H9 (cell line): ENCODE data around the gene DCHS2. TPM values are rescaled to one million over a fixed set of nuclear protein-coding genes. Genes with fewer than 3 reads are reported as not detected.

Source experiments
- DNase-seq: peaks from one replicate; pipeline ENCODE4 v3.0.0-alpha.2; 2017
- H2AFZ ChIP-seq: one replicate; pipeline ENCODE4 v1.6.1; 2013; ENCODE audit warnings: mild to moderate bottlenecking, low read length, control low read depth, moderate library complexity
- H2AK5ac ChIP-seq: 2 replicates; pipeline ENCODE4 v1.6.1; 2013; ENCODE audit warnings: low read length, control low read depth, mixed read lengths; ENCODE audit not compliant: insufficient read length
- H2BK120ac ChIP-seq: one replicate; pipeline ENCODE4 v1.6.1; 2013; ENCODE audit warnings: low read depth, mild to moderate bottlenecking, low read length, control low read depth, inconsistent platforms; ENCODE audit not compliant: poor library complexity, severe bottlenecking
- H2BK12ac ChIP-seq: 2 replicates; pipeline ENCODE4 v1.6.1; 2013; ENCODE audit warnings: low read length, control low read depth, mixed read lengths, low read depth; ENCODE audit not compliant: insufficient read length
- H2BK15ac ChIP-seq: 2 replicates; pipeline ENCODE4 v1.6.1; 2013; ENCODE audit warnings: low read depth, low read length, control low read depth
- H2BK20ac ChIP-seq: one replicate; pipeline ENCODE4 v1.6.1; 2013; ENCODE audit warnings: low read depth, mild to moderate bottlenecking, low read length, control low read depth, inconsistent platforms; ENCODE audit not compliant: poor library complexity, severe bottlenecking
- H2BK5ac ChIP-seq: 2 replicates; pipeline ENCODE4 v1.6.1; 2013; ENCODE audit warnings: low read length, control low read depth, mixed read lengths; ENCODE audit not compliant: insufficient read length
- H3K14ac ChIP-seq: 2 replicates; pipeline ENCODE4 v1.6.1; 2013; ENCODE audit warnings: low read length, control low read depth; ENCODE audit not compliant: insufficient read depth
- H3K18ac ChIP-seq: 2 replicates; pipeline ENCODE4 v1.6.1; 2013; ENCODE audit warnings: low read depth, mild to moderate bottlenecking, mixed read lengths, low read length, control low read depth; ENCODE audit not compliant: insufficient read length
- H3K23ac ChIP-seq: 2 replicates; pipeline ENCODE4 v1.6.1; 2013; ENCODE audit warnings: low read length, control low read depth, mixed read lengths, low read depth; ENCODE audit not compliant: insufficient read length
- H3K23me2 ChIP-seq: 2 replicates; pipeline ENCODE4 v1.6.1; 2013; ENCODE audit warnings: low read depth, mild to moderate bottlenecking, mixed read lengths, low read length, control low read depth; ENCODE audit not compliant: insufficient read length, poor library complexity, severe bottlenecking
- H3K27ac ChIP-seq: 2 replicates; pipeline ENCODE4 v1.5.1; 2013; ENCODE audit warnings: low read length, control low read depth, mixed read lengths, low read depth; ENCODE audit not compliant: insufficient read length
- H3K27me3 ChIP-seq: 2 replicates; pipeline ENCODE4 v1.6.1; 2013; ENCODE audit warnings: low read length, control low read depth, inconsistent platforms; ENCODE audit not compliant: insufficient read depth
- H3K4ac ChIP-seq: 2 replicates; pipeline ENCODE4 v1.6.1; 2013; ENCODE audit warnings: low read depth, mild to moderate bottlenecking, control low read depth, inconsistent platforms, low read length, moderate library complexity
- H3K4me1 ChIP-seq: 2 replicates; pipeline ENCODE4 v1.6.1; 2013; ENCODE audit warnings: low read length, control low read depth, inconsistent platforms; ENCODE audit not compliant: insufficient read depth
- H3K4me2 ChIP-seq: 2 replicates; pipeline ENCODE4 v1.6.1; 2013; ENCODE audit warnings: low read length, control low read depth, mixed read lengths; ENCODE audit not compliant: insufficient read length, insufficient read depth
- H3K56ac ChIP-seq: 2 replicates; pipeline ENCODE4 v1.6.1; 2013; ENCODE audit warnings: low read depth, mild to moderate bottlenecking, mixed read lengths, low read length, control low read depth; ENCODE audit not compliant: insufficient read length
- H3K79me1 ChIP-seq: 2 replicates; pipeline ENCODE4 v1.6.1; 2013; ENCODE audit warnings: low read depth, mild to moderate bottlenecking, moderate library complexity, low read length, control low read depth, inconsistent platforms; ENCODE audit not compliant: insufficient read depth, poor library complexity, severe bottlenecking
- H3K79me2 ChIP-seq: 2 replicates; pipeline ENCODE4 v1.6.1; 2013; ENCODE audit warnings: low read length, control low read depth, inconsistent platforms; ENCODE audit not compliant: insufficient read depth
- H3K9ac ChIP-seq: 2 replicates; pipeline ENCODE4 v1.6.1; 2013; ENCODE audit warnings: low read length, control low read depth, mixed read lengths; ENCODE audit not compliant: insufficient read length; ENCODE audit errors: extremely low read depth
- H3K9me3 ChIP-seq: one replicate; pipeline ENCODE4 v1.6.1; 2013; ENCODE audit warnings: low read depth, low read length, inconsistent platforms; ENCODE audit not compliant: control insufficient read depth
- H3T11ph ChIP-seq: one replicate; pipeline ENCODE4 v1.6.1; 2013; ENCODE audit warnings: mild to moderate bottlenecking, low read length, control low read depth, inconsistent platforms
- H4K20me1 ChIP-seq: one replicate; pipeline ENCODE4 v1.6.1; 2013; ENCODE audit not compliant: control insufficient read depth, insufficient read length, insufficient read depth
- H4K5ac ChIP-seq: 2 replicates; pipeline ENCODE4 v1.6.1; 2013; ENCODE audit warnings: low read depth, mild to moderate bottlenecking, mixed read lengths, low read length, control low read depth; ENCODE audit not compliant: insufficient read length
- H4K8ac ChIP-seq: replicated peaks from 2 replicates; pipeline ENCODE4 v1.6.1; 2013; ENCODE audit warnings: low read length, control low read depth, mixed read lengths, low read depth; ENCODE audit not compliant: insufficient read length
- H4K91ac ChIP-seq: 2 replicates; pipeline ENCODE4 v1.6.1; 2013; ENCODE audit warnings: low read depth, mild to moderate bottlenecking, moderate library complexity, mixed read lengths, low read length, control low read depth; ENCODE audit not compliant: insufficient read length
- H3K27ac Mint-ChIP-seq, 3 experiments: 2 replicates in 2 of 3; 3 replicates in 1 of 3; pipeline ENCODE4 v1.8.0; 2020 to 2021; ENCODE audit warnings: mixed read lengths in 3 of 3, mild to moderate bottlenecking in 1 of 3, moderate library complexity in 1 of 3
- H3K27me3 Mint-ChIP-seq: 2 replicates; pipeline ENCODE4 v1.8.0; 2021; ENCODE audit warnings: low read depth, mild to moderate bottlenecking, moderate library complexity, mixed read lengths
- H3K36me3 Mint-ChIP-seq, 3 experiments: 2 replicates in 2 of 3; 3 replicates in 1 of 3; pipeline ENCODE4 v1.8.0; 2020 to 2021; ENCODE audit warnings: low read depth in 3 of 3, mixed read lengths in 3 of 3; ENCODE audit not compliant: insufficient read depth in 1 of 3
- H3K4me1 Mint-ChIP-seq, 2 experiments: 2 replicates each; pipeline ENCODE4 v1.8.0; 2020; ENCODE audit warnings: mixed read lengths in 2 of 2
- H3K4me3 Mint-ChIP-seq, 2 experiments: 2 replicates in 1 of 2; 3 replicates in 1 of 2; pipeline ENCODE4 v1.8.0; 2020 to 2021; ENCODE audit warnings: mild to moderate bottlenecking in 2 of 2, mixed read lengths in 2 of 2, moderate library complexity in 1 of 2
- H3K9me3 Mint-ChIP-seq, 2 experiments: 2 replicates in 1 of 2; 3 replicates in 1 of 2; pipeline ENCODE4 v1.8.0; 2020; ENCODE audit warnings: mild to moderate bottlenecking in 2 of 2, mixed read lengths in 2 of 2, moderate library complexity in 1 of 2
- CTCF ChIP-seq: fragments of 200-600 bp; sonication (generic); conservative IDR thresholded peaks from 3 replicates; pipeline ENCODE4 v1.8.0; 2021; ENCODE audit warnings: antibody characterized with exemption, mild to moderate bottlenecking
- WGBS: extraction: QIAGEN DNeasy Blood & Tissue Kit; methylation state at CpG from one replicate; pipeline ENCODE4 v1.1.7; 2013; ENCODE audit warnings: missing lambda C conversion rate, low lambda C conversion rate, mixed read lengths; ENCODE audit not compliant: insufficient read length; ENCODE audit errors: extremely low coverage; 5-methylcytosine and 5-hydroxymethylcytosine counted together
- total RNA-seq: library from RNA; stranded (reverse); gene quantifications from 2 replicates; pipeline ENCODE4 v1.2.1, GENCODE V29; 2021

DCHS2 gene
- total RNA-seq, 1 experiment from 2014 or later: 0.57 TPM

- H3K4me3 Mint-ChIP-seq: no peak overlapping the region
Measured at GRCh38 chr4:154441982-154442381, 49.6 kb downstream of the DCHS2 start.

More at GRCh38 chr4:154441982-154442381, 49.6 kb downstream of the DCHS2 start:
- Histone ChIP-seq H2BK20ac (no peak overlapping the region), H3T11ph (no peak overlapping the region), H3K4ac (no peak overlapping the region), H3K23ac (no peak overlapping the region), H4K8ac (no peak overlapping the region), H3K27me3 (no peaks in the 10 kb centered on the region), H3K27ac (no peak overlapping the region), H2BK12ac (no peak overlapping the region), H3K4me2 (no peak overlapping the region), H4K20me1 (no peaks in the 10 kb centered on the region), H2AK5ac (no peak overlapping the region), H3K14ac (no peak overlapping the region), H3K4me1 (no peaks in the 10 kb centered on the region), H3K18ac (no peak overlapping the region), H2AFZ (no peak overlapping the region), H3K56ac (no peak overlapping the region), H3K9me3 (no peaks in the 10 kb centered on the region), H3K23me2 (no peaks in the 10 kb centered on the region), H2BK5ac (no peak overlapping the region), H3K79me1 (no peaks in the 10 kb centered on the region), H2BK120ac (no peak overlapping the region), H3K79me2 (no peaks in the 10 kb centered on the region), H2BK15ac (no peak overlapping the region), H4K5ac (no peak overlapping the region), H3K9ac (no peak overlapping the region), H4K91ac (no peak overlapping the region)
- H3K9me3 Mint-ChIP-seq: no peaks in the 10 kb centered on the region
- H3K4me1 Mint-ChIP-seq: no peaks in the 10 kb centered on the region
- DNase-seq: no peak
- no peak for TF ChIP-seq CTCF
- no peaks in the 10 kb centered on the region for H3K27me3 Mint-ChIP-seq
- no peak overlapping the region for H3K27ac Mint-ChIP-seq
- 100% methylated on average over 1 of the region's 3 CpGs for WGBS
- H3K36me3 Mint-ChIP-seq: no peaks in the 10 kb centered on the region
